ENCODE results near the gene KCTD3.

Gene KCTD3

DNA sequence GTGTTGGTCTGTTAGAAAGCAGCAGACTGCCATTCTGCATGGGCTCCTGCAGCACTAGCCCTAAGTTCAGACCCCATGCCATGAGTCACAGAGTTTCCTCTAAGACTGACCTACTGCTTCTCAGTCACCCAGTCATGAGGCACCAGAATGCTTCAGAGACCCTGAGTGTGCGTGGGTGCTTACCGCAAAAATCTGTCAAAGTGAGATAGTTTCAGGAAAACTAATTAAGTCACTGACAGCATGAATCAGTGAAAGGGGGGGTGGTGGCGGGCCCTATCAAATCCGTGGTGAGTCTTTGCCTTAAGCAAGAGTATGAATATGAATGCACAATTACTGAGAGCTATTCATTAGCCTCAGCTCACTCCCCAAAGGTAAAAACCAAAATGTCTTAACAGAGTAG is 98.1 kb downstream of the KCTD3 start:
- no peak for DNase-seq

GRCh38 chr1:215667761-215668160 is 100.7 kb downstream of the KCTD3 start:
- no peak for DNase-seq

GRCh38 chr1:215669806-215670491 is 102.8 kb downstream of the KCTD3 start:
- DNase-seq, result no peak

Data from NCI-H2171 treated with DMSO at 0.1 percent for 48 hours (cell line).